Measurements from ENCODE around the gene IFT43. TPM values are rescaled to one million over a fixed set of nuclear protein-coding genes. Genes with fewer than 3 reads are reported as not detected.

The IFT43 gene
- total RNA-seq, 1 experiment from 2014 or later: 17.5 TPM

- ATAC-seq (no peak), DNase-seq (ENCODE audit: low spot score) (no peak)
- Mint-ChIP-seq H3K27ac (no peak overlapping the region), H3K4me3 (no peak overlapping the region), H3K36me3 (peaks cover 33% of the 10 kb centered on the region), H3K9me3 (peaks cover 24% of the 10 kb centered on the region), H3K4me1 (no peaks in the 10 kb centered on the region), H3K27me3 (ENCODE audit: low read depth) (no peaks in the 10 kb centered on the region)
- ChIA-PET POLR2A (no interaction called here), CTCF (interaction anchor here (0.7 to 1.0 kb wide), 2 partner anchors 237 to 323 kb away, joined by 3 to 4 read pairs; no protein-coding TSS in a partner anchor)
- no peak for TF ChIP-seq SOX15 (CRISPR knock-in tag; IDR thresholded peaks at IDR 0.05)
- no peak for TF ChIP-seq ZNF512 (CRISPR knock-in tag; IDR thresholded peaks at IDR 0.05; ENCODE audit: borderline replicate concordance)
- no peak for TF ChIP-seq GTF2I (CRISPR knock-in tag; conservative IDR thresholded peaks at IDR 0.05)
- TF ChIP-seq ZNF423 (CRISPR knock-in tag; IDR thresholded peaks at IDR 0.05): no peak
- no peak for TF ChIP-seq MYBL2 (CRISPR knock-in tag; IDR thresholded peaks at IDR 0.05)
- TF ChIP-seq ZNF671 (CRISPR knock-in tag; IDR thresholded peaks at IDR 0.05): no peak
- TF ChIP-seq, protein P1, sequence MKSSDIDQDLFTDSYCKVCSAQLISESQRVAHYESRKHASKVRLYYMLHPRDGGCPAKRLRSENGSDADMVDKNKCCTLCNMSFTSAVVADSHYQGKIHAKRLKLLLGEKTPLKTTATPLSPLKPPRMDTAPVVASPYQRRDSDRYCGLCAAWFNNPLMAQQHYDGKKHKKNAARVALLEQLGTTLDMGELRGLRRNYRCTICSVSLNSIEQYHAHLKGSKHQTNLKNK (CRISPR knock-in tag; IDR thresholded peaks at IDR 0.05): no peak
- no peak for TF ChIP-seq CREM (CRISPR knock-in tag; IDR thresholded peaks at IDR 0.05)
- no peak for TF ChIP-seq TEAD4 (CRISPR knock-in tag; IDR thresholded peaks at IDR 0.05)
- no peak for TF ChIP-seq RELA (CRISPR knock-in tag; IDR thresholded peaks at IDR 0.05; ENCODE audit: borderline replicate concordance)
- TF ChIP-seq, protein P2, sequence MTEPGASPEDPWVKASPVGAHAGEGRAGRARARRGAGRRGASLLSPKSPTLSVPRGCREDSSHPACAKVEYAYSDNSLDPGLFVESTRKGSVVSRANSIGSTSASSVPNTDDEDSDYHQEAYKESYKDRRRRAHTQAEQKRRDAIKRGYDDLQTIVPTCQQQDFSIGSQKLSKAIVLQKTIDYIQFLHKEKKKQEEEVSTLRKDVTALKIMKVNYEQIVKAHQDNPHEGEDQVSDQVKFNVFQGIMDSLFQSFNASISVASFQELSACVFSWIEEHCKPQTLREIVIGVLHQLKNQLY (CRISPR knock-in tag; IDR thresholded peaks at IDR 0.05): no peak
- TF ChIP-seq, protein P3, sequence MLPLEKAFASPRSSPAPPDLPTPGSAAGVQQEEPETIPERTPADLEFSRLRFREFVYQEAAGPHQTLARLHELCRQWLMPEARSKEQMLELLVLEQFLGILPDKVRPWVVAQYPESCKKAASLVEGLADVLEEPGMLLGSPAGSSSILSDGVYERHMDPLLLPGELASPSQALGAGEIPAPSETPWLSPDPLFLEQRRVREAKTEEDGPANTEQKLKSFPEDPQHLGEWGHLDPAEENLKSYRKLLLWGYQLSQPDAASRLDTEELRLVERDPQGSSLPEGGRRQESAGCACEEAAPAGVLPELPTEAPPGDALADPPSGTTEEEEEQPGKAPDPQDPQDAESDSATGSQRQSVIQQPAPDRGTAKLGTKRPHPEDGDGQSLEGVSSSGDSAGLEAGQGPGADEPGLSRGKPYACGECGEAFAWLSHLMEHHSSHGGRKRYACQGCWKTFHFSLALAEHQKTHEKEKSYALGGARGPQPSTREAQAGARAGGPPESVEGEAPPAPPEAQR (CRISPR knock-in tag; IDR thresholded peaks at IDR 0.05): no peak
- TF ChIP-seq FOXK1 (CRISPR knock-in tag; IDR thresholded peaks at IDR 0.05): no peak
- TF ChIP-seq NFE2L1 (CRISPR knock-in tag; IDR thresholded peaks at IDR 0.05): no peak
- no peak for TF ChIP-seq MXD4 (CRISPR knock-in tag; IDR thresholded peaks at IDR 0.05; ENCODE audit: borderline replicate concordance)
- TF ChIP-seq ZNF396 (CRISPR knock-in tag; IDR thresholded peaks at IDR 0.05; ENCODE audit: borderline replicate concordance): no peak
Measured at GRCh38 chr14:76063327-76063726, 77.8 kb downstream of the IFT43 start.

DNA sequence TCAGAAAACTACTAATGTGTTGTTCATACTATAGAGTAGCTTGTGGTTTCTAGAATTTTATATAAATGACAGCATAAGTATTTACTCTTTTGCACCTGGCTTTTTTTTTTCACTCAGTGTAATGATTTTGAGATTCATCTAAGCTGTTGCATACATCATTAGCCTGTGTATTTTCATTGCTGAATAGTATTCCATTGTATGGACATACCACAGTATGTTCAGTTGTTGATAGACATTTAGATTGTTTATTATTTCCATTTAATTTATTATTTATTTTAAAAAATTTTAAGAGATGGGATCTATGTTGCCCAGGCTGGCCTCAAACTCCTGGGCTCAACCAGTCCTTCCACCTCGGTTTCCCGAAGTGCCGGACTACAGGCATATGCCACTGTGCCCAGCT is 80.0 kb downstream of the IFT43 start:
- no peak for DNase-seq (ENCODE audit: low spot score)
- no peaks in the 10 kb centered on the region for H3K27me3 Mint-ChIP-seq (ENCODE audit: low read depth)
- H3K27ac Mint-ChIP-seq: no peak overlapping the region
- H3K4me1 Mint-ChIP-seq: no peaks in the 10 kb centered on the region
- TF ChIP-seq PRRX2 (CRISPR knock-in tag; IDR thresholded peaks at IDR 0.05) (no peak), MYBL2 (CRISPR knock-in tag; IDR thresholded peaks at IDR 0.05) (no peak), OVOL2 (CRISPR knock-in tag; IDR thresholded peaks at IDR 0.05; ENCODE audit: borderline replicate concordance) (no peak), AFF4 (CRISPR knock-in tag; IDR thresholded peaks at IDR 0.05; ENCODE audit: borderline replicate concordance) (no peak), ATF3 (CRISPR knock-in tag; conservative IDR thresholded peaks at IDR 0.05) (no peak), RELA (CRISPR knock-in tag; IDR thresholded peaks at IDR 0.05; ENCODE audit: borderline replicate concordance) (no peak), ZNF121 (CRISPR knock-in tag; IDR thresholded peaks at IDR 0.05) (no peak), GABPB1 (CRISPR knock-in tag; IDR thresholded peaks at IDR 0.05) (no peak), ZNF232 (CRISPR knock-in tag; IDR thresholded peaks at IDR 0.05) (no peak), NFE2L1 (CRISPR knock-in tag; IDR thresholded peaks at IDR 0.05) (no peak), E2F1 (CRISPR knock-in tag; IDR thresholded peaks at IDR 0.05) (no peak)
- TF ChIP-seq, protein P2 (CRISPR knock-in tag; IDR thresholded peaks at IDR 0.05): no peak
- POLR2A ChIA-PET: no interaction called here
- H3K36me3 Mint-ChIP-seq: peaks cover 33% of the 10 kb centered on the region
- no peak overlapping the region for H3K4me3 Mint-ChIP-seq
- ATAC-seq: no peak
- H3K9me3 Mint-ChIP-seq: peaks cover 24% of the 10 kb centered on the region
- CTCF ChIA-PET: no interaction called here
